Activated T-helper 1 cell treated with anti-CD3 and anti-CD28 coated beads, Interleukin-2, amount 50 U/mL, for 16 hours (primary cell): ENCODE data around the gene SLC36A4.
"Not testable (repeated sequence)": the region's sequence is repeated elsewhere in the genome, so short reads cannot be mapped to it uniquely, and the experiment has no call there.

Experiments used
- DNase-seq, 2 donors: peaks; one replicate each; pipeline ENCODE4 v3.0.0-alpha.2; 2020; ENCODE audit warnings: low read depth in 1 of 2, low spot score in 1 of 2

Gene SLC36A4

DNA sequence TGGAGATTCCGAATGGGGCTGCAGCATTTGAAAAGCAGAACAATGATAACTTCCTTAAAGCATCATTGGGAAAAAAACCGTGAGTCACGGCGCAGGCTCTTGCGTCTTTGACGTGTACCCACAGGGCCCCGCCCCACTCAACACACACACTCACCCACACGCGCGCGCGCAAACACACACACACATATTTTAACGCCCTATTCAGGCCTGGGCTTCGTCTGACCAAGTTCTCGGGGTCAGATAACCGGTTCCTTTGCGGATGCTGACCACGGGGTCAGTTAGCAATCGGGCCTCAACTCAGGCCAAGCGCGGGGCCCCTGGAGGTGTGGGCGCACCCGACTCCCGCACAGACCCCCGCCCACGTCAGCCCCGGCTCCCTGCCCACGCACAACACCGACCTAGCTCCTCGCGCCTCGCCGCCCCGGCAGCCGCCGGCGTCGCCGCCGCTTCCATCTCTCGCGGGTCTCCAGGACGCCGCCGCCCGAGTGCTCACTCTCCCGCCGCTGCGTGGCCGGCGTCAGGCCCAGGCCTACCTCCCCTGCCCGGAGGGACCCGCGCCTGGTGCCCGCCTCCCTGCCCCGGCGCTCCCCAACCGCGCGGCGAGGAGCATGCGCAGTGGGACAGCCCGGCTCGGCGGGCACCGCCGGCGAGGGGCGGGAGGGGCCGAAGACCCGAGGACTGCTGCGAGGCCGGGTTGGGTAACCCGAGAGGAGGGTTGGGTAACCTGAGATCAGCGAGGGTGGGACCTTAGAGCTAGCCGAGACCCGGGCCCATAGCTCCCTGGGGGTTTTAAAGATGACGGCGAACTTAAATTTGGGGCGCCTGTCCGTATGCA is at the start of gene SLC36A4:
Gene SLC36A4, minus strand, starts transcription at position 612 of the 835 bp plus-strand sequence. Its CDS starts 159 bp downstream, at position 453.
- DNase-seq, result peak; percentile 71 to 74

DNA sequence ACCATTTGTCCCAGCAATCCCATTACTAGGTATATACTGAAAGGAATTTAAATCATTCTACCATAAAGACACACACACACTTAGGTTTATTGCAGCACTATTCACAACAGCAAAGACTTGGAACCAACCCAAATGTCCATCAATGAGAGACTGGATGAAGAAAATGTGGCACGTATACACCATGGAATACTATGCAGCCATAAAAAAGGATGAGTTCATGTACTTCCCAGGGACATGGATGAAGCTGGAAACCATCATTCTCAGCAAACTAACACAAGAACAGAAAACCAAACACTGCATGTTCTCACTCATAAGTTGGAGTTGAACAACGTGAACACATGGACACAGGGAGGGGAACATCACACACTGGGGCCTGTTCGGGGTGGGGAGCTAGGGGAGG is 49.0 kb upstream of the SLC36A4 start:
- DNase-seq, result not testable (repeated sequence)

DNA sequence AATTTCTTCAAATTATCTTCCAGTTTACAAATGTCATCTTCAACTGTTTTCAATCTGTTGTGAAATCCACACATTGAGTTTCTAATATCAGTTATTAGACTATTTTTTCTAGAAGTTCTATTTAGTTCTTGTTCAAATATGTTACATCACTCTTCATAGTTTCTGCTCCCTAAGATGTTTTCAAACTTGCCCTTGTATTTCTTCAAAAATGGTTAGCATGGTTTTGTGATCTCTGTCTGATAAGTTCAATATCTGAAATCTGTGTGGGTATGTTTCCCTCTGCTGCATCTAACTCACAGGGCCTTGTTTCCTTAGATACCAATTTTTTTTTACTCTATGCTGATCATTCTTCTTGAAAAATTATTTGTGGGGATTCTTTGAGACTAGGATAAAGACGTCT is 46.2 kb upstream of the SLC36A4 start:
- no peak for DNase-seq

DNA sequence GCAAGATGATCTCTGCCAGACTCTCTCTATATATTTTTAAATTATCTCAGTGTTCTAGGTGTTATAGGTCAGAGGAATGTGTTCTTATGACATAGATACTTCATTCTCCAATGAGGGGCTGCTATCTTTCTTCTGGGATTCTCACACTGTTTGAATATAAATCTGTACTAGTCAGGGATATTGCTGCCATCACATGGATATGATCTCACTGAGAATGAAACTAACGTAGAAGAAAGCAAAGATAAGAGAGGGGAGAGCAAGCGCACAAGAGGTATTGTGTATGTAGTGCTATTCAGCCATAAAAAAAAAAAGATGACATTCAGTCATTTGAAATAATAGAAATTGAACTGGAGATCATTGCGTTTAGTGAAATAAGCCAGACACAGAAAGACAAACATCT is 42.2 kb upstream of the SLC36A4 start:
- DNase-seq, result no peak

DNA sequence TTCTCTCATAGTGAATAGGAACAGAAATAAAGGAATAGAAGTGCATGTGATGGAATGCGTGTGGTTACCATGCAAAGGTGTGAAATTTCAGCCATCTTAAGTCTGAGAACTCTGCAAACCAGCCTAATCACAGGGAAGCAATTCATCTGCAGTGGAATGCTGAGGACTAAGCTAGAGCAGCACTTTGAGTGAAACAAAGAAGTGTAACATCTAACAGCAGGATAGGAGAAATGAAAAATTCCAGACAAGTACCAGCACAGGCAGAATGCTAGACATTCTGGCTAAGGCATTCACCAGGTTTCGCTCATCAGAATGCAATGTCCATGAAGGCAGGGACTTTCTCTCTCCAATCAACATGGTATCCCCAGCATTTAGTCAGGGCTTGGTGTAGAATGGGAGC is 41.2 kb upstream of the SLC36A4 start:
- no peak for DNase-seq

DNA sequence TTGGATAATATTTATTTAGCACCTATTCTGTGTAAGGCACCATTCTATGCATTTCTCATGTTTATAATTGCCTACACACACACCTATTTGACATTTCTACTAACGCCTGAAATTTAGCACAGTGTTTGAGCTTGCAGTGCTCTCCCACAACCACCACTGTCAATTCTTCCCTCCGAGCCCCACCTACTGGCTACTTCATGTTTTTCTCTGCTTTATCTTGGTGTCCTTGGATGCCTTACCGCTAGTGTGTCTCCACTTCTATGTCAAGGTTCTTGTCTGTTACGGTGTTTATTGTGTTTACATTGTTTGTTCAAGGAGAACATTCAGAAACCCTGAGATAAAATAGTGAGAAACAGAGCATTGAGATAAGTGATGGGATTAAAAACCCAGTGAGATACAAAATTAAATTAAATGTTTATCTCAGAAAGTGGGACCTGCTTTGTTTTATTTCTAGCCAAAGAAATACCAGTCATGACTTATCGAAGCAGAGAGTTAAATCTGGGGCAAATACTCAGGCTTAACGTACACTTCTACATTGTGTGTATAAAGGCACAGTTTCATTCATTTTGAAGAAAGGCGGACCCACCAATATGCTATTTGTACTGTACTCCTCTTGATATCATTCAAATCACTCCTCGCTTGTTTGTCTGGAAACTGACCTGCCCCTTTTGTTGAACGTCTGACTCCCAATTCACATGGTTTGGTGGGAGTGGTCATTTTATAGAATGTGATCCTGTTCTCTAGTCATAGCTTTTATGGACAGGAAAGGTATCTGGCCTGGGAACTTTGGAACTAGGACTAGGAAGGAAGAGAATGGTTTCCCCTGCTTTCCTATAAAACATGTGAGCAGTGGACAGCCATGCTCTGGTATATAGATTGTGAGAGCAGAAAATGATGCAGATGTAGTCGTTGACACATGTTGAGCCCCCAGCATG is 39.2 kb upstream of the SLC36A4 start:
- no peak for DNase-seq

DNA sequence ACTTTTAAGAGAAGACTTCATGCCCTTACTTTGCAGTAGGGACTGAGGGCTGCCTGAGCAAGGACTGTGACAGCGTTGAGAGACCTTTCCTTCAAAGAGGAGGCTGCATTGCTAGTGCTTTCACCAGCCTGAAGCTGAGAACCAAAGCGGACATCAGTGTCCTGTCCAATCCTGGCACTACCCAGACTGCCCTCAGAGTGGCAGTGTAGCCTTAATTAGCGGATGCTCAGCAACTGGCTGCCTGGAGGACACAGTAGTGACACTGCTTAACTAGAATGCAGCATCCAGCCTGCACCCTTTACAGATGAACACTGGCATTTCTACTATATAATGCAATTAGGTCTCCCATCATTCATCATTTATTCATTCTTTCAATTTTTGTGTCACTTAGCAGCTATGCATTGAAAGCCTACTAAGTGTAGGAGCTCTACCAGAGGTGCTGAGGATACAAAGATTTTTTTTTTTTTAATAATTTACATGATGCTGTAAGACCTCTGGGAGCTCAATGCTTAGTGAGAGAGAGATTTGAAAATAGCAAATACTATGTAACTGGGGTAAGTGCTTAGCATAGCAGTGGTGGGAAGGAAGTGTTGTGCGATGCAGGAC is 36.9 kb upstream of the SLC36A4 start:
- DNase-seq, result peak; percentile 23 to 31

DNA sequence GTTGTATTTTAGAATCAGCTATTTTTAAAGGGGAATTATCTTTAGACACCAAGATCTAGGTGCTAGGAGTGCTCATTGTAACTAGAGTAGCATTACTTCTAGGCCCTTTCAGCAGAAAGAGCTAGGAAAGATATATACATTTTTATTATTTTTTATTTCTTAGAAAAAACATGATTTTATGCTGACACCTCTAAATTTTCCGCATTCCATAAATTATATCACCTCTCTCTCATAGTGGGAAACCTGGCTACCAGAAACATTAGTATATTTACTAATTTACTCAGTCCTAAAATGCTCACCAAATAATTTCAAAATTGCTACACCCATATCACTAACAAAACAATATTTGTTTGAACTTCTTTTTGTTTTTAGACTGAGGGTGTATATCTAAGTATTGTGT is 32.1 kb upstream of the SLC36A4 start:
- DNase-seq, result no peak

DNA sequence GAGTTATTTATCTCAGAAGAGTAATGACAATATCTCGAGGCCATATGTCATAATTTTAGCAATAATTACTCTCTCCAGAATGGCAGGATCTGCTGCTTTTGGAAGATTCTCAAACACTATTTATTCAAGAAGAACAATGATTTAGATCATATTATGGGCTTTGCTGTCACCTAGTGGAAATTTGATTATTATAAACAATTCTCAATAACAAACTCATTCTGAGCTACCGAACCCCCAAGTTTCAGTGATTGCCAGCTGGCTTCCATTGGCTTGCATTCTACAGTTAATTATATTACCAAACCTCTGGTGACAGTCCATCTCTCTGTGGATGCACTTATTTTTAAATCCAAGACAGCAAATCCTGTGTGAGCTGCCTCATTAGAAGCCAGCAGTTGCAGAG is 27.9 kb upstream of the SLC36A4 start:
- no peak for DNase-seq

DNA sequence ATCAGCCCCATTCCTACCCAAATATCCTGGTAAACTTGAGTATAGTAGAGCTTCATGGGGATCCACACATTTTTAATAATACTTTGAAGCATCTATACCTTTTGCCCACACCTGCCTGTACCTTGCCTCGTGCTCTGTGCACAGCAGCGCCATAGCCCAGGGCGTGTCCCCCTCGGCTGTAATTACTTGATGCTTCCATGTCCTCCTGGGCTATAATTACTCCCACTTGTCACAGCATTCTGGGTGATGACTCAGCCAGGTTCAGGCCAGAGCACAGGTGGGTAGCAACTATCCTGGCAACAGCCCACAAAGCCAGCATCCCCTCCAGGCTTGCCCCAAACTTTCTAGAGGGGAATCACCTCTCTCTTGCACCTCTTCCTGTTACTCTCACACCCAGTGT is 23.7 kb upstream of the SLC36A4 start:
- no peak for DNase-seq

DNA sequence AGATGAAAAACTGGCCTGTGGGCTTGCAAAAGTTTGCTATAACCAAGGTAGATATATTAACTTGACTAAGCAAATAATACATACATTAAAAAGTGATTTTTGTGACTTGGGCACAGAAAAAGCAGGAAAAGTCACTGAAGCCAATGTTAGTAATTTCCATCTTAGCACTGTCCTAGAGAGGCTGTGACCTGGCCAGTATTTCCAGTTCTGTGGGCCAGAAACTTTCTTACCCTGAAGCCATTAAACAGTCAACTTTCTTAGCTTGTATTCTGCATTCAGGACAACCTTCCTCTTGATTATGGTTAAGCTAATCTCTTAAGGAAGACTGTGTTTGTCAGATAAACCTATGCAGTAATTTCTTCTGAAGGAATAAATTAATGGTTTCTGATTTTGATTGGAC is 22.3 kb upstream of the SLC36A4 start:
- no peak for DNase-seq

DNA sequence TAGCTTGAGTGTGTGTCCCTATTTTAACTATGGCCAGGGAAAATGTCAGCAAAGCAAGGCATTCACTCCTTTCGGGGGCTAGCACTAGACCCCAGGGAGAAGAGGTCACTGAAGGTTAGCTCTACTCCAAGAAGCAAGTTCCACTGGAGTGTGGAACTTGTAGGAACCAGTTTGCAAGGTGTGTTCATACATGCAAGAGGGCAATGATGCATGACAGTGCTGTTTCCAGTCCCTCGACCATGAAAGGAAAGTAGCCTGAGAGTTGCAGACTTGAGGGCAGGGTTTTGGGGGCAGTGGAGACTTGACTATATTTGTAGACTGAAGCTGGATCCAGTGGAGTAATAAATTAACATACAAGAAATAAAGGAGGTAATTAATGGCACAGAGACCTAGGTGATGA is 21.6 kb upstream of the SLC36A4 start:
- DNase-seq, result no peak

DNA sequence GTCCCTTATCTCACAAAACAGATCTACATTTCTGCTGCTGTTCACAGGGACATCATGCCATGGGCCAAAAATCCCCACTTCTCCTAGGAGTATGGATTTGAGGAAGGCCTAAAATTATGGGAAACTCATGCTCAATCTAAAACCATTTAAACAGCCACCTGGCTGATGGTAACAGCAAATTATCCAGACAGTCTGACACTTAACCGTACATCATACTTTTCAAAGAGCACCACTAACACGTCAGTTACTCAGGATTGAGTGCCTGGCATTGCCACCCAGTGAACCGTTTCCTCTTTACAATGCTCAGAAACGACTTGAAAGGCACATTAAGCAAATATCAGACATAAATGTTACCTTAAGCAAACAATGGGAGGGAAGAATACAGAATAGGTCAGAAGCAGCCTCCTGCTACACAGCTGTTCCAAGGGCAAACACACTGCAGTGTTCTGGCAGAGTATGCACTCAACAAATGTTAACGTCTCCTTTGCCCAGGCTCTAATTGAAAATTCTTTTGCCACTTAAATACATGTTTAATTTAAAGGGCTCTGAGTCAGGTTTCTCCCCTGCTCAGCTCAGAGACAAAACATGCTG is 18.8 kb upstream of the SLC36A4 start:
- DNase-seq, result no peak

DNA sequence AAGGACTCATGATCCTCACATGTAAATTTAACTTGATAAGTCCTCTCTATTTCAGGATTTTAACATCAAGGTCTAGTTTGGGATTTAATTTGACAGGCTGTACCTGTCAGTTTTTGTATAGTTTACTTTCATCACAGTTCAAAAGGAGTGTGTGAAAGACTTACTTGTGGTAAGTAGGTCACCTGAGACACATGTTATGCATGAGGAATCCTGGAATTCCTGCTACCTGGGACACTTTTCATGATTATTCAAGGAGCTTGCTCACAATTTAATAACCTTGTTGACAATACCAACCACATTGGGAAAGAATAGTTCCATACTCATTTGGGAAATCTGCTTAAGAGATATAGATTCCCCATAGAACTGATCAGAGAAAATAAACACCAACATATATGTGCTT is 15.8 kb upstream of the SLC36A4 start:
- no peak for DNase-seq

DNA sequence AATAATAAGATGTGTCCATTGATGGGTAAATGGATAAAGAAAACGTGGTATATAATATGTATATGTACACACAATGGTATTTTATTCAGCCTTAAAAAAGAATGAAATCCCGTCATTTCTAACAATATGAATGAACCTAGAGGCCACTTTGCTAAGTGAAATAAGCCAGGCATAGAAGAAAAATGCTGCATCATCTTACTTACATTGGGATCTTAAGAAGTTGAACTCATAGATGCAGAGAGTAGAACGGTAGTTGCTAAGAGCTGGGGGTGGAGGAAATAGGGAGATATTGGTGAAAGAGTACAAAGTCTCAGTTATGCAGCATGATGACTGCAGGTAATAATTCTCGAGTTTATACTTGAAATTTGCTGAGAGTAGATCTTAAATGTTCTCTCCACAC is 14.3 kb upstream of the SLC36A4 start:
- DNase-seq, result no peak

DNA sequence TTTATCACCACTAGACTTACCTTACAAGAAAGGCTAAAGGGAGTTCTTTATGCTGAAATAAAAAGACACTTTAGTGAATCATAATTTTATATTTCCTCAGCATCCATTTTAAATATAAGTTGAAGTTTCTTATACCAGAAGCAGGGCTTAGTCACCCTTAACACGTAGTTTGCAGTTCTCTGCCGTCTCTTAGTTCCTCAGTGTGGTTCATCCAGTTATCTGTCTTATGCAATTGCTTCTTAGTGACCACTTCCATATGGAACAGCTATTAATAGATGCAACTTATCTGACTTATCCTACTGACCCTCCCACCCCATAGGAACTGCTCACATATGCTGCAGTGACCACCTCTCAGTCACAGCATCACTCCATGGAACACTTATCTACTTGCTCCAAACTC is 11.7 kb upstream of the SLC36A4 start:
- DNase-seq, result no peak

DNA sequence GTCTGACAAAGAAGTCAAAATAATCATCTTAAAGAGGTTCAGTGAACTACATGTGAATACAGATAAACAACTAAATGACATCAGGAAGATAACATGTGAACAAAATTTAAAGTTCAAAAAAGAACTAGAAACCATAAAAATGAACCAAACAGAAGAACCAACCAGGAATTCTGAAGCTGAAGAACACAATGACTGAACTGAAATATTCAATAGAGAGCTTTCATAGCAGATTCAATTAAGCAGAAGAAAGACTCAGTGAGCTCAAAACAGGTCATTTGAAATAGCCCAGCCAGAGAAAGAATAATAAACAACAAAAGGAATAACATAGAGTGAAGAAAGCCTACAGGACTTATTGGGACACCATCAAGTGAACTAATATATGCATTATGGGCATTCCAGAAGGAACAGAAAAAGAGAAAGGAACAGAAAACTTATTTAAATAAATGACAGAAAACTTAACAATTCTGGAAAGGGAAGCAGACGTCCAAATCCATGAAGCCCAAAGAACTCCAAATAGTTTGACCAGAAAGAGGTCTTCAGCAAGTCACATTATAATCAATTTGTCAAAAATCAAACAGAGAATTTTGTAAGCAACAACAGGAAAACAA is 11.0 kb upstream of the SLC36A4 start:
- DNase-seq, result no peak

DNA sequence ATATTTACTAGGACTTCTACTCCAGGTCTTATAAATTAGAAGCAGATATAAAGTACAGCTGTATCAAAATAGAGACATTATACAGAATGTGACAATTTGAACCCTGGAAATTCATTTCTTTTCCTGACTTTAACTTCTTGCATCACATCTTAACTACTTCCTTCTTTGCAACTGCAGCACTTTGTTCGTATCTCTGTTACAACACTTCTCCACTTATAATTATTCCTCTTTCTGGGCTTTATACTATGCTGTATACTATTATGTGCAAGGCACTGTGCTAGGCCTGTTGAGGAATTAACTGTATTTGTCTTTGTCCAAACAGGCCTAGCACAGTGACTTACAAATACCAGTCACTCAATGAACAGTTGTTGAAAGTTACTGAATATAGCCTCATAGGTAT is 1.8 kb upstream of the SLC36A4 start:
- no peak for DNase-seq

DNA sequence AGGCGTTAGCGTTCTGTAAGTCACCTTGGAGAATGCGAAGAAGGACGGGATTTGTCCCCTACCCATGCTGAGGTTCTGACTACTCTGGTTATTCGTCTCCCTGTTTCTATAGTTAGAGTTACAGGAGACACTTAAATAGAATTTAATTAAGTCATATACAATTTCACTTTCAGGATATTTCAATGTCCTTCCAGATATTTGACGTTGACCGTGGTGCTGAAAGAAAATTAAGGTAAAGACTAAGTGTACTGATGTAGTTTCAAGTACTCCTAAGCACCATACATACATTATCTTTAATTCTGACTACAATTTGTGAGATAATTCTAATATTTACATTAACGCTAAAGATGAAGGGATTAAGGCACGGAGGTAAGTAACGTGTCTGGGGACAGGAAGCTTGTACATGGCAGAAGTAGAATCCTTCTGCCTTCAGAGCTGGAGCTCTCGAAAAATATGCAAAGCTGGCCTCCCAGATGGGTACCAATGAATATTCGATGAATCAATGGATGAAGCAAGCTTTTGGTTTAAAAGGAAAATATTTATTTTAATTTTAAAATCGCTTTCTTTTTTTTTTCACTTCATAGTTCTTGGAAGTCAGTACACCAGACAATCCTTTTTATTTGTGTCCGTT is 539 bp upstream of the SLC36A4 start:
- no peak for DNase-seq

DNA sequence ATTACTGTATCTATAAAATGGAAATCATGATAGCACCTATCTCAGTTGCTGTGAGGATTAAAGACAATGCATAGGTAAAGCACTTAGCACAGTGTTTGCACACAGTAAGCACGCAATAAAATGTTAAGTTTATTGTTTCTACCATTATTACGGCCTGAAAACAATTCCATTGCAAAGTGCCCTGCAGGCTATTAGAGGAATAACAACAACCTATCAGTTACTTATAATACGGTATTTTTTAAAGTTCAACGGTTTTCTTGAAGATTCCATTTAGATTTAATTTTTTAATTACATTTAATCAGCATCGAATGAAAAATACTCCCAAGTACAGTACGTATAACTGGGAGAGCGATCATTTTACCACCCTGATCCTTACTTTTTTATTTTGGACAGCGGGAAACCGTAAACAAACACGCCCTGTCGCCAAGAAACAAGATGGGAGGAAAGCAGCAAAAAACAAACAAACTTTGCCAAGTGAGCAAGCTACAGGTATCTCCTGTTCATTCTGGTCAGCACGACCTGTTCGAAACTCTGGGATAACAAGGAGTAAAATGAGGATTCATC is 893 bp downstream of the SLC36A4 start:
- DNase-seq, result no peak
